Measurements from ENCODE around the gene APLP2. TPM values are rescaled to one million over a fixed set of nuclear protein-coding genes. Genes with fewer than 3 reads are reported as not detected.
"Not testable (repeated sequence)": the region's sequence is repeated elsewhere in the genome, so short reads cannot be mapped to it uniquely, and the experiment has no call there.

APLP2 gene
- total RNA-seq, 1 experiment from 2014 or later: 350 TPM

- Histone ChIP-seq H4K20me1 (ENCODE audit: insufficient read depth) (peaks cover 38% of the 10 kb centered on the region), H3K4me2 (no peak overlapping the region), H3K9me2 (ENCODE audit: insufficient read depth) (no peaks in the 10 kb centered on the region), H3K4me3 (no peak overlapping the region), H3K4me1 (replicated peaks; ENCODE audit: insufficient read depth) (0 out of 2 replicates have a peak, but pooled peaks cover 4% of the 10 kb centered on the region), H3K9me3 (ENCODE audit: insufficient read depth, low read depth) (no peaks in the 10 kb centered on the region), H3K36me3 (ENCODE audit: low read depth) (0 out of 2 replicates have a peak, but pooled peaks cover 5% of the 10 kb centered on the region), H2AFZ (no peak overlapping the region), H3K79me2 (ENCODE audit: low read depth) (peaks cover 71% of the 10 kb centered on the region), H3K27me3 (ENCODE audit: insufficient read depth, low read depth) (no peaks in the 10 kb centered on the region), H3F3A (ENCODE audit: insufficient read depth, low read depth) (0 out of 2 replicates have a peak, but pooled peaks cover 16% of the 10 kb centered on the region), H3K27ac (no peak overlapping the region)
- no peak for DNase-seq
- ChIA-PET CTCF (no interaction called here), POLR2A (ENCODE audit: unreplicated experiment) (no interaction called here)
- intact Hi-C loops (cut with micrococcal nuclease; ENCODE audit: unreplicated experiment): no loop called here
- no peak for TF ChIP-seq CTCF (conservative IDR thresholded peaks at IDR 0.05)
- no peak for TF ChIP-seq EZH2 (IDR thresholded peaks at IDR 0.05; ENCODE audit: low read depth)
- BruUV-seq (replicated peaks): no TSS peak
Observed at GRCh38 chr11:130088919-130089673, 19.4 kb downstream of the APLP2 start.

- Histone ChIP-seq H3K79me2 (ENCODE audit: low read depth) (peaks cover 71% of the 10 kb centered on the region), H3K4me2 (no peak overlapping the region), H3K4me3 (no peak overlapping the region), H4K20me1 (ENCODE audit: insufficient read depth) (peaks cover 33% of the 10 kb centered on the region), H2AFZ (no peak overlapping the region), H3K9me3 (ENCODE audit: insufficient read depth, low read depth) (no peaks in the 10 kb centered on the region), H3K36me3 (ENCODE audit: low read depth) (0 out of 2 replicates have a peak, but pooled peaks cover 5% of the 10 kb centered on the region), H3K27me3 (ENCODE audit: insufficient read depth, low read depth) (no peaks in the 10 kb centered on the region), H3K27ac (no peak overlapping the region), H3F3A (ENCODE audit: insufficient read depth, low read depth) (0 out of 2 replicates have a peak, but pooled peaks cover 16% of the 10 kb centered on the region), H3K4me1 (replicated peaks; ENCODE audit: insufficient read depth) (0 out of 2 replicates have a peak, but pooled peaks cover 4% of the 10 kb centered on the region), H3K9me2 (ENCODE audit: insufficient read depth) (no peaks in the 10 kb centered on the region)
- ChIA-PET CTCF (no interaction called here), POLR2A (ENCODE audit: unreplicated experiment) (no interaction called here)
- no TSS peak for BruUV-seq (replicated peaks)
- intact Hi-C loops (cut with micrococcal nuclease; ENCODE audit: unreplicated experiment): no loop called here
- TF ChIP-seq EZH2 (IDR thresholded peaks at IDR 0.05; ENCODE audit: low read depth) (no peak), CTCF (conservative IDR thresholded peaks at IDR 0.05) (no peak)
- no peak for DNase-seq
Observed at GRCh38 chr11:130089674-130090073, 20.0 kb downstream of the APLP2 start.

GRCh38 chr11:130090517-130090916 is 20.8 kb downstream of the APLP2 start:
- peaks cover 12% of the 10 kb centered on the region; the same call in 1 of the 2 replicates for H3F3A ChIP-seq (ENCODE audit: insufficient read depth, low read depth)
- H3K4me2 ChIP-seq; POLR2A ChIA-PET (ENCODE audit: unreplicated experiment); H3K4me1 ChIP-seq (replicated peaks; ENCODE audit: insufficient read depth); DNase-seq; H2AFZ ChIP-seq; intact Hi-C loops (cut with micrococcal nuclease; ENCODE audit: unreplicated experiment); CTCF ChIA-PET; H3K36me3 ChIP-seq (ENCODE audit: low read depth); BruUV-seq (replicated peaks); H3K9me3 ChIP-seq (ENCODE audit: insufficient read depth, low read depth); H3K27me3 ChIP-seq (ENCODE audit: insufficient read depth, low read depth); H3K4me3 ChIP-seq; H3K27ac ChIP-seq; H3K9me2 ChIP-seq (ENCODE audit: insufficient read depth): not testable (repeated sequence)
- H3K79me2 ChIP-seq (ENCODE audit: low read depth): peaks cover 71% of the 10 kb centered on the region
- peaks cover 30% of the 10 kb centered on the region for H4K20me1 ChIP-seq (ENCODE audit: insufficient read depth)

- H3K4me3 ChIP-seq; H3K36me3 ChIP-seq (ENCODE audit: low read depth); BruUV-seq (replicated peaks); CTCF ChIA-PET; H3K4me2 ChIP-seq; H3K4me1 ChIP-seq (replicated peaks; ENCODE audit: insufficient read depth); H2AFZ ChIP-seq; H3K9me2 ChIP-seq (ENCODE audit: insufficient read depth); intact Hi-C loops (cut with micrococcal nuclease; ENCODE audit: unreplicated experiment); H3F3A ChIP-seq (ENCODE audit: insufficient read depth, low read depth); POLR2A ChIA-PET (ENCODE audit: unreplicated experiment); H3K9me3 ChIP-seq (ENCODE audit: insufficient read depth, low read depth); H3K27me3 ChIP-seq (ENCODE audit: insufficient read depth, low read depth); DNase-seq; H3K27ac ChIP-seq: not testable (repeated sequence)
- H4K20me1 ChIP-seq (ENCODE audit: insufficient read depth): peaks cover 27% of the 10 kb centered on the region
- peaks cover 71% of the 10 kb centered on the region for H3K79me2 ChIP-seq (ENCODE audit: low read depth)
Observed at GRCh38 chr11:130091169-130091568, 21.5 kb downstream of the APLP2 start.

Data from PC-9 (cell line).